NCI-H1694 treated with DMSO at 0.1 percent for 48 hours (cell line): ENCODE results near the gene SUPT5H.
A peak's percentile ranks its signal among the peaks of the same experiment; 100 is the strongest.

Experiments
- DNase-seq: peaks from one replicate; lab custom pipeline; 2025; lab: John Stamatoyannopoulos, UW

Gene SUPT5H

GRCh38 chr19:39497701-39497995 is 52.3 kb downstream of the SUPT5H start:
- DNase-seq = no peak

GRCh38 chr19:39497996-39498797 is 52.8 kb downstream of the SUPT5H start:
- DNase-seq = peak; percentile 76

- peak; percentile 12 for DNase-seq
These were observed 53.6 kb downstream of the SUPT5H start, which contains the start of gene DLL3 for GRCh38 chr19:39498798-39499642. TSS of gene DLL3 (plus strand) at chr19:39498947. CDS start at chr19:39498975, 28 bp downstream.

GRCh38 chr19:39499932-39500331 is 54.5 kb downstream of the SUPT5H start:
- no peak for DNase-seq

GRCh38 chr19:39500543-39500942 is 55.2 kb downstream of the SUPT5H start:
- DNase-seq = no peak

GRCh38 chr19:39501340-39501739 is 56.0 kb downstream of the SUPT5H start:
- no peak for DNase-seq

GRCh38 chr19:39502640-39503417 is 57.4 kb downstream of the SUPT5H start:
- DNase-seq = no peak

GRCh38 chr19:39506598-39506943 is 61.2 kb downstream of the SUPT5H start:
- DNase-seq = no peak

- DNase-seq = no peak
These were observed 61.7 kb downstream of the SUPT5H start for GRCh38 chr19:39506944-39507714.

- no peak for DNase-seq
These were observed 62.5 kb downstream of the SUPT5H start for GRCh38 chr19:39507715-39508364.

- DNase-seq = no peak
These were observed 63.2 kb downstream of the SUPT5H start for GRCh38 chr19:39508629-39509028.

GRCh38 chr19:39509233-39509632 is 63.9 kb downstream of the SUPT5H start:
- DNase-seq = no peak

GRCh38 chr19:39512988-39513387 is 67.6 kb downstream of the SUPT5H start:
- DNase-seq = no peak

- DNase-seq = no peak
These were observed 69.6 kb downstream of the SUPT5H start, which contains the start of gene SELENOV for GRCh38 chr19:39514840-39515550. TSS of gene SELENOV (plus strand) at chr19:39515139. CDS start at chr19:39515213, 74 bp downstream.

GRCh38 chr19:39515551-39516191 is 70.3 kb downstream of the SUPT5H start:
- no peak for DNase-seq

GRCh38 chr19:39516270-39516669 is 70.9 kb downstream of the SUPT5H start:
- DNase-seq = no peak

- DNase-seq = no peak
These were observed 72.0 kb downstream of the SUPT5H start for GRCh38 chr19:39517432-39517831.

- no peak for DNase-seq
These were observed 73.1 kb downstream of the SUPT5H start for GRCh38 chr19:39518458-39518857.

- no peak for DNase-seq
These were observed 73.6 kb downstream of the SUPT5H start for GRCh38 chr19:39518975-39519374.
